Fibroblast of lung (primary cell): ENCODE results near the gene SHC1.

Experiments
- EZH2 ChIP-seq: IDR thresholded peaks from 2 replicates; pipeline ENCODE4 v1.5.1; 2012; ENCODE audit warnings: low read length, control low read depth, mild to moderate bottlenecking; ENCODE audit errors: missing control alignments
- TF ChIP-seq, protein P1 (sequence below), 2 donors: IDR thresholded peaks in 1 of 2; conservative IDR thresholded peaks in 1 of 2; 1 replicate in 1 of 2; 2 replicates in 1 of 2; pipeline ENCODE4 v1.5.1; 2011 to 2012; ENCODE audit warnings: low read length in 2 of 2, control low read depth in 1 of 2, inconsistent platforms in 1 of 2, low read depth in 1 of 2, mild to moderate bottlenecking in 1 of 2

DNA sequence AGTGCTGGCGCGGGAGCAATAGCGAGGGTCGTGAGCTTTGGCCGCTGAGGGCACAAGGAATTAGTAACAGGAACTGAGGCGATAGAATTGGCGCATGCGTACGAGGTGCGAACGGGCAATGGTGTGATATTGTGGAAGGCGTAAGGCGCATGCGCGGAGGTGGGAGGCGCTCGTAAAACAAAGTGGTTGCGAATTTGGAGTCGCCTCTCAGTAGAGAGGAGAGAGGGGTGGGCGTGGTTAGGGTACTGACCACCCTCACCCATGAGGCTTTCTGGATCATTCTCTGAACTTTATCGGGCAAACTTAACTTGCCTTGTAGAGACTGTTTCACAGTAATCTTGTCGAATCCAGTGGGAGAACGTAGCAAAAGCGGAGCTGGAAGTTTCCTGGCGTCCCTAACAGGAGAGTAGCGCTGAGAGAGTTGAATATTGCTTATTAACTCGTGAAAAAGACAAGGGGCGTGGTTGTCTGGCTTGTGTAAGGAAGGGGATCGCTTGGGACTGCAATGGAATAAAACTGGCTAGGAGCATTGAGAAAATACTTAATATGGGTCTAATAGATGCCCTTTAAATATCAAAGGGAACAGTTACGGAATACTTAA, 4.4 kb upstream of the SHC1 start:
- TF ChIP-seq, protein P1, sequence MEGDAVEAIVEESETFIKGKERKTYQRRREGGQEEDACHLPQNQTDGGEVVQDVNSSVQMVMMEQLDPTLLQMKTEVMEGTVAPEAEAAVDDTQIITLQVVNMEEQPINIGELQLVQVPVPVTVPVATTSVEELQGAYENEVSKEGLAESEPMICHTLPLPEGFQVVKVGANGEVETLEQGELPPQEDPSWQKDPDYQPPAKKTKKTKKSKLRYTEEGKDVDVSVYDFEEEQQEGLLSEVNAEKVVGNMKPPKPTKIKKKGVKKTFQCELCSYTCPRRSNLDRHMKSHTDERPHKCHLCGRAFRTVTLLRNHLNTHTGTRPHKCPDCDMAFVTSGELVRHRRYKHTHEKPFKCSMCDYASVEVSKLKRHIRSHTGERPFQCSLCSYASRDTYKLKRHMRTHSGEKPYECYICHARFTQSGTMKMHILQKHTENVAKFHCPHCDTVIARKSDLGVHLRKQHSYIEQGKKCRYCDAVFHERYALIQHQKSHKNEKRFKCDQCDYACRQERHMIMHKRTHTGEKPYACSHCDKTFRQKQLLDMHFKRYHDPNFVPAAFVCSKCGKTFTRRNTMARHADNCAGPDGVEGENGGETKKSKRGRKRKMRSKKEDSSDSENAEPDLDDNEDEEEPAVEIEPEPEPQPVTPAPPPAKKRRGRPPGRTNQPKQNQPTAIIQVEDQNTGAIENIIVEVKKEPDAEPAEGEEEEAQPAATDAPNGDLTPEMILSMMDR (conservative IDR thresholded peaks at IDR 0.05 in 1 of 2, IDR thresholded peaks at IDR 0.05 in 1 of 2; ENCODE audit: low read depth in 1 of 2, low read length in 2 of 2), result no peak
- TF ChIP-seq EZH2, result no peak
